ENCODE results near the gene DDC. TPM values are rescaled to one million over a fixed set of nuclear protein-coding genes. Genes with fewer than 3 reads are reported as not detected.

Gene DDC
- polyA plus RNA-seq, 2 of the 4 experiments (the other 2 are of a cell fraction) = 1.3 to 2.8 TPM

GRCh38 chr7:50467817-50468610, 97.2 kb downstream of the DDC start (continued):
- TF ChIP-seq E2F6 (IDR thresholded peaks at IDR 0.05; ENCODE audit: borderline replicate concordance, low read depth) (peak; percentile 92), MAZ (IDR thresholded peaks at IDR 0.05; ENCODE audit: borderline replicate concordance, low read depth, low read length) (no peak), SMC3 (IDR thresholded peaks at IDR 0.05) (peak; percentile 97), HEYL (CRISPR knock-in tag; IDR thresholded peaks at IDR 0.05) (no peak), RAD21 (conservative IDR thresholded peaks at IDR 0.05 in 1 of 2, IDR thresholded peaks at IDR 0.05 in 1 of 2) (peak; percentile 96 to 97), SREBF2 (IDR thresholded peaks at IDR 0.05) (no peak), PBX3 (IDR thresholded peaks at IDR 0.05) (no peak), PHF8 (IDR thresholded peaks at IDR 0.05; ENCODE audit: borderline replicate concordance, low read depth) (no peak), FOSL2 (IDR thresholded peaks at IDR 0.05) (no peak), FOSL2 (CRISPR knock-in tag; IDR thresholded peaks at IDR 0.05) (no peak), FOSB (CRISPR knock-in tag; IDR thresholded peaks at IDR 0.05) (no peak)

- WGBS (ENCODE audit: missing lambda C conversion rate) = 95% methylated on average over 11 of the region's 11 CpGs
- CTCF ChIA-PET = interaction anchor here (0.6 to 11.4 kb wide), 56 partner anchors 13 to 901 kb away, joined by 3 to 145 read pairs (median 5); no protein-coding TSS in a partner anchor
- FAIRE-seq = no peak
- DNase-seq (ENCODE audit: low read depth in 1 of 2, low spot score in 1 of 2) = no peak
- POLR2A ChIA-PET = no interaction called here
- ATAC-seq = no peak
- 0 out of 3 replicates have a peak, but pooled peaks cover 3% of the 10 kb centered on the region for H3K4me1 ChIP-seq
- no peak overlapping the region for H3K4me3 ChIP-seq
- H3K27ac ChIP-seq = no peak overlapping the region
- no peak overlapping the region for H3K4me2 ChIP-seq
- H3K9me3 ChIP-seq = no peaks in the 10 kb centered on the region
- TF ChIP-seq NPAS2 (CRISPR knock-in tag; IDR thresholded peaks at IDR 0.05; ENCODE audit: borderline replicate concordance) (no peak), HMGXB4 (CRISPR knock-in tag; IDR thresholded peaks at IDR 0.05; ENCODE audit: borderline replicate concordance) (no peak), PHF8 (IDR thresholded peaks at IDR 0.05; ENCODE audit: borderline replicate concordance, low read depth) (no peak), CHD2 (IDR thresholded peaks at IDR 0.05; ENCODE audit: low read length, partially characterized antibody) (no peak), FOSL2 (IDR thresholded peaks at IDR 0.05) (no peak), FOSL2 (CRISPR knock-in tag; IDR thresholded peaks at IDR 0.05) (no peak), E2F6 (IDR thresholded peaks at IDR 0.05; ENCODE audit: borderline replicate concordance, low read depth) (no peak), CBX8 (IDR thresholded peaks at IDR 0.05) (no peak), ZC3H11A (IDR thresholded peaks at IDR 0.05) (no peak), ATOH8 (CRISPR knock-in tag; IDR thresholded peaks at IDR 0.05; ENCODE audit: low read depth) (no peak), SMC3 (IDR thresholded peaks at IDR 0.05) (no peak), MAX (IDR thresholded peaks at IDR 0.05) (no peak), POLR2AphosphoS2 (conservative IDR thresholded peaks at IDR 0.05; ENCODE audit: low read length) (no peak), KDM1A (IDR thresholded peaks at IDR 0.05; ENCODE audit: low read depth) (no peak)
These were observed 98.2 kb downstream of the DDC start for GRCh38 chr7:50466815-50467585.
